Glutamatergic neuron (in vitro differentiated cells): ENCODE measurements around the gene VOPP1. TPM values are rescaled to one million over a fixed set of nuclear protein-coding genes. Genes with fewer than 3 reads are reported as not detected.

Source experiments
- DNase-seq: peaks from one replicate; pipeline ENCODE4 v3.0.0; 2022
- H3K27ac Mint-ChIP-seq: one replicate; pipeline ENCODE4 v1.8.0; 2020; ENCODE audit warnings: mild to moderate bottlenecking, mixed read lengths, inconsistent platforms; ENCODE audit not compliant: unreplicated experiment
- H3K27me3 Mint-ChIP-seq: one replicate; pipeline ENCODE4 v1.8.0; 2020; ENCODE audit warnings: mild to moderate bottlenecking, moderate library complexity, mixed read lengths, inconsistent platforms; ENCODE audit not compliant: unreplicated experiment
- H3K36me3 Mint-ChIP-seq: one replicate; pipeline ENCODE4 v1.8.0; 2020; ENCODE audit warnings: mild to moderate bottlenecking, mixed read lengths, inconsistent platforms; ENCODE audit not compliant: unreplicated experiment
- H3K4me1 Mint-ChIP-seq: one replicate; pipeline ENCODE4 v1.8.0; 2020; ENCODE audit warnings: mild to moderate bottlenecking, low read depth, mixed read lengths, inconsistent platforms; ENCODE audit not compliant: unreplicated experiment
- H3K4me3 Mint-ChIP-seq: one replicate; pipeline ENCODE4 v1.8.0; 2020; ENCODE audit warnings: mild to moderate bottlenecking, mixed read lengths, inconsistent platforms; ENCODE audit not compliant: unreplicated experiment
- H3K9me3 Mint-ChIP-seq: one replicate; pipeline ENCODE4 v1.8.0; 2020; ENCODE audit warnings: mild to moderate bottlenecking, moderate library complexity, mixed read lengths, inconsistent platforms; ENCODE audit not compliant: unreplicated experiment
- total RNA-seq: library from RNA; stranded (reverse); fragmentation: NEBNext Ultra II Directional; extraction: Animal tissue kit (Norgen Biotek cat#: 25700); gene quantifications from one replicate; pipeline ENCODE4 v1.2.1, GENCODE V29; 2021; ENCODE audit not compliant: unreplicated experiment
- TF ChIP-seq, protein P1 (sequence below): fragments of 200-600 bp; sonication (generic); IDR thresholded peaks from one replicate; pipeline ENCODE4 v1.5.0; 2021; ENCODE audit not compliant: partially characterized antibody, unreplicated experiment

Gene VOPP1
- total RNA-seq, 1 donor from 2014 or later: 30.6 TPM

DNA sequence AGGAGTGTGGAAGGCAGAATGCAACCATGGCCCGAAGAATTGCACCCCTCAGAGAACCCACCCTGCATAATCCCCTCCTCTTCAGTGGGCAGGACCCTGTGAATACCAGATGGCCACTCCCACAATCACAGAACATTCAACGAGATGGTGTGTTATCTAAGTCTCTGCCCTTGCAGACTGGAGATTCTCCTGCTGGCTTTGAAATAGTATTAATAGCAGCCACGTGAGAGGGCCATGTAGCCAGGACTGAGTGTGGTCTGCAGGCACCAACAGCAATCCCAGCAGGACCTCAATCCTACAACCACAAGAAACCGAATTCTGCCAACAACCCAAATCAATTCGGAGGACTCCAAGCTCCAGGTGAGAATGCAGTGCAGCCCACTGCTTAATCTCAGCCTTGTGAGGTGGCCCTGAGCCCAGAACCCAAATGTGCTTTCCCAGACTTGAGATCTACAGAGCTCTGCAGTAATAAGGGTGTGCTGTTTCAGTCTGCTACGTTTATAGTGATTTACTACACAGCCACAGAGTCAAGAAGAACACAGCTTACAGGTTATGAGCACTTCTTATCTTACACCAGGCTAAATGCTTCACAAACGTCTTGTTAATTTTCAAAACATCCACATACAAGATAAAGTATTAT, 72.1 kb downstream of the VOPP1 start:
- no peak overlapping the region for H3K27ac Mint-ChIP-seq
- peaks cover 3% of the 10 kb centered on the region for H3K4me1 Mint-ChIP-seq
- H3K9me3 Mint-ChIP-seq: peaks cover 2% of the 10 kb centered on the region
- H3K36me3 Mint-ChIP-seq: no peaks in the 10 kb centered on the region
- no peak for DNase-seq
- TF ChIP-seq, protein P1, sequence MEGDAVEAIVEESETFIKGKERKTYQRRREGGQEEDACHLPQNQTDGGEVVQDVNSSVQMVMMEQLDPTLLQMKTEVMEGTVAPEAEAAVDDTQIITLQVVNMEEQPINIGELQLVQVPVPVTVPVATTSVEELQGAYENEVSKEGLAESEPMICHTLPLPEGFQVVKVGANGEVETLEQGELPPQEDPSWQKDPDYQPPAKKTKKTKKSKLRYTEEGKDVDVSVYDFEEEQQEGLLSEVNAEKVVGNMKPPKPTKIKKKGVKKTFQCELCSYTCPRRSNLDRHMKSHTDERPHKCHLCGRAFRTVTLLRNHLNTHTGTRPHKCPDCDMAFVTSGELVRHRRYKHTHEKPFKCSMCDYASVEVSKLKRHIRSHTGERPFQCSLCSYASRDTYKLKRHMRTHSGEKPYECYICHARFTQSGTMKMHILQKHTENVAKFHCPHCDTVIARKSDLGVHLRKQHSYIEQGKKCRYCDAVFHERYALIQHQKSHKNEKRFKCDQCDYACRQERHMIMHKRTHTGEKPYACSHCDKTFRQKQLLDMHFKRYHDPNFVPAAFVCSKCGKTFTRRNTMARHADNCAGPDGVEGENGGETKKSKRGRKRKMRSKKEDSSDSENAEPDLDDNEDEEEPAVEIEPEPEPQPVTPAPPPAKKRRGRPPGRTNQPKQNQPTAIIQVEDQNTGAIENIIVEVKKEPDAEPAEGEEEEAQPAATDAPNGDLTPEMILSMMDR: no peak
- H3K27me3 Mint-ChIP-seq: no peaks in the 10 kb centered on the region
- H3K4me3 Mint-ChIP-seq: no peak overlapping the region

DNA sequence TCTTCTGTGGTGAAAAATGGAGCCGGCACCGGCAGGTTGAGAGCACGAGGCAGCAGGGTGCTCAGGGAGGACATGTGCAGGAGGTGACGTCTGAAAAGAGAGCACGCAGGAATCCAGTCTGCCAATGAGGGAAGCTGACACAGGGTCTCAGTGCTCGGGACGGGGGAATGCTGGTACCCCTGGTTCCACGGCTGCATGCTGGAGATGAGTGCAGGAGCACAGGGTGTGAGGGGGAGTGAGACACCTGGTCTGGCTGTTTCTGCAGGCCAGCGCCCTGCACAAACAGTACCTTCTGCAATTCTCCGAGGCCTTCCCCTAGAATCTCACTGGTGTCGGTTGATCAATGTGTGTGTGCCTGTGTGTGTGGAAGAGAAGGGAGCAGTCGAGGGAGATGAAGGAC, 72.7 kb downstream of the VOPP1 start:
- Mint-ChIP-seq H3K27ac (no peak overlapping the region), H3K4me3 (no peak overlapping the region), H3K27me3 (no peaks in the 10 kb centered on the region), H3K9me3 (peaks cover 2% of the 10 kb centered on the region), H3K4me1 (peaks cover 3% of the 10 kb centered on the region), H3K36me3 (no peaks in the 10 kb centered on the region)
- TF ChIP-seq, protein P1: no peak
- no peak for DNase-seq

DNA sequence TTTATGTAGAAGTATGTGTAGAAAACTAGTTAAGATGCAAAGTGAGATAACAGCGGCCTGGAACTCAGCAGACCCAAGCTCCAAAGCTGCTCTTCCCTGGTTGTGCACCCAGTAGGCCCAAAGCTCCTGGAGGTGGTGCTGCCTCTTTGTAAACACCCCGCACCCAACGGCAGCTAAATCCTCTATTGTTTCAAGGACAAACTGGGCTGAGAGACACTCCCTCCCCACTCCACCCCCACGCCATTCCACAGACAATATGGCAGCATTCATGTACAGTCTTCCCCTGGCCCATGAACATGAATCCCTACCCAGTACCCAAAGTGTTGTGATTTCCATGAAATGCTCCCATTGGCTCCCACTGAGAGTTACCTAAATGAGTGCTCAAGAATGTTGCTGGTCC, 73.5 kb downstream of the VOPP1 start:
- Mint-ChIP-seq H3K4me1 (peaks cover 3% of the 10 kb centered on the region), H3K4me3 (no peak overlapping the region), H3K9me3 (peaks cover 2% of the 10 kb centered on the region), H3K27ac (no peak overlapping the region), H3K36me3 (no peaks in the 10 kb centered on the region), H3K27me3 (no peaks in the 10 kb centered on the region)
- no peak for DNase-seq
- TF ChIP-seq, protein P1: no peak

DNA sequence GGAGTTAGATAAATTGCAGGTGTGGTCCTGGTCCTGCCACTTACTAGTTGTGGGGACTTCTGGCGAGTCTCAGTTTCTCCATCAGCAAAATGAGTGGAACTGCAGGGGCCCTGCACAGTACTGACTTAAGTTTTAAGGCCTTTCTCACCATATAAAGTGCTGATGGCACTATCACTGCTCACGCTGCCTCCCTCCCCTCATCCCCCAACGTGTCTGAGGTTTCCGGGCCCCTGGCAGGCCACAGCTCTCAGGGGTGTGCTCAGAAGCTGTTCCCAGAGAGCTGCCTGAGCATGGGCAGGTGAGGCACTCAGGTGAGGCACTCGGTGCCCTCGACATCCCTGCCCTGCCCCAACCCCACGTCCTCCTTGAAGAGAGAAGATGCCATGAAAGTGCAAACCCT, 74.2 kb downstream of the VOPP1 start:
- Mint-ChIP-seq H3K9me3 (peaks cover 2% of the 10 kb centered on the region), H3K27ac (no peak overlapping the region), H3K4me1 (peaks cover 3% of the 10 kb centered on the region), H3K36me3 (no peaks in the 10 kb centered on the region), H3K27me3 (no peaks in the 10 kb centered on the region), H3K4me3 (no peak overlapping the region)
- no peak for DNase-seq
- TF ChIP-seq, protein P1: no peak

DNA sequence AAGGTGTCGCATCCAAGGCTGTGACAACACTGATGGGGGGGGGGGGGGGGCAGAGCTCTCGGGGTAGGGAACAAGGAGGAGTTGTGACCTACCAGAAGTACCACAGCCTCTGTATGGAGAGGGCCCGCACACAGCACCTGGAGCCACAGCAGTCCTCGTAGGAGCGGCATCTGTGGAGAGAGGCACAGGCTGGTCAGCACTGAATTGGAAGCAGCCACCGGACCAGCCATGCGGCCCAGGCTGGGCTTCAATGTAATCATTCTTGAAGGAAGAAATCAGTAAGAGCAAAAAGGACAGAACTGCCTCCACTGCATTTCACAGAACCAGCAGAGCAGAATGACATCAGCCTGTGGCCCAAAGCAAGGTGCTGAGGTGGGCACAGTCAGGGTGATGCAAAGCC, 74.8 kb downstream of the VOPP1 start:
- no peak overlapping the region for H3K27ac Mint-ChIP-seq
- DNase-seq: no peak
- H3K4me1 Mint-ChIP-seq: peaks cover 3% of the 10 kb centered on the region
- H3K27me3 Mint-ChIP-seq: no peaks in the 10 kb centered on the region
- H3K9me3 Mint-ChIP-seq: peaks cover 2% of the 10 kb centered on the region
- no peaks in the 10 kb centered on the region for H3K36me3 Mint-ChIP-seq
- TF ChIP-seq, protein P1: no peak
- H3K4me3 Mint-ChIP-seq: no peak overlapping the region
